NT2/D1 (cell line): ENCODE measurements around the gene NRXN3.

Source experiments
- SUZ12 ChIP-seq: IDR thresholded peaks from 2 replicates; pipeline ENCODE4 v1.6.1; 2011; ENCODE audit not compliant: insufficient read length, insufficient read depth; ENCODE audit errors: extremely low read depth
- YY1 ChIP-seq: IDR thresholded peaks from 2 replicates; pipeline ENCODE4 v1.6.1; 2011; ENCODE audit not compliant: insufficient read length, insufficient read depth
- ZNF274 ChIP-seq: IDR thresholded peaks from 2 replicates; pipeline ENCODE4 v1.6.1; 2011; ENCODE audit warnings: mild to moderate bottlenecking, low read depth, low read length

DNA sequence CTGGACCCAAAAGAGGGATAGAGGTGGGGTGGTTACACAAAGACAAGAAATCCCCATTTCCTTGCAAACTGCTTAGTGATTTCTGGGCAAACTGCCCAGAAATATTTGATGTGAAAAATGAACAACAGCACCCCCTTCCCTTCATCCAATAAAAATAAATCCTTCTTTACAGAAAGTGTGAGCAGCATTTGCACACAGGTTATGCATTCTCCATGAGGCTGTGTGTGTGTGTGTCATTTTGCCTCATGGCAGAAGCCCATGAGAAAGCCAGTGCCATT, 17.2 kb upstream of the NRXN3 start:
- TF ChIP-seq ZNF274 (no peak), YY1 (no peak), SUZ12 (no peak)
